Stimulated activated CD8-positive, alpha-beta memory T cell treated with anti-CD3 and anti-CD28 coated beads, Interleukin-7, amount 100 ng/mL, for 48 hours (primary cell): ENCODE results near the gene SLC18A2.

ENCODE experiments used
- DNase-seq, 2 donors: peaks; one replicate each; pipeline ENCODE4 v3.0.0-alpha.2; 2020; ENCODE audit warnings: low read depth in 1 of 2; ENCODE audit errors: extremely low read depth in 1 of 2

SLC18A2 gene

GRCh38 chr10:117237401-117237991 is 3.4 kb upstream of the SLC18A2 start:
- DNase-seq = no peak

DNA sequence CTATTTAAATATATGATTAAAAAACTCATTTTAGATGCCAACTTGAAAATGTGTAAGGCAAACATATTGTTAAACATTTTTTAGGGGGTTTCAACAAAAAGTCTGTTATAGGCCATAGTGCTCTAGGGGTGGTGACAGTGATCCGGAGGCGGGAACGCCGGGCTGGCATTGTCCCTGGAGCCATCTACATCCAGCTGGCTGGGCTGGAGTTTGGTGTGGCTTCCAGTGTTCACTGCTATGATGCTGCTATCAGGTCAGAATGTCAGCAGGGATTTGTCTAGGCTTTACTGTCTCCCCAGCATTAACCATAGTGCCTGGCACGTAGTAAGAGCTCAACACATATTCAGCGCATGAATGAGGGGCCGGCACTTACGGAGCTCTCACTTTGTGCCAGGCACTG is 1.9 kb upstream of the SLC18A2 start:
- DNase-seq = no peak

- DNase-seq = no peak
Measured at GRCh38 chr10:117239721-117240620, 943 bp upstream of the SLC18A2 start.

- no peak for DNase-seq
Measured at GRCh38 chr10:117241541-117242462, 888 bp downstream of the SLC18A2 start.

- no peak for DNase-seq
Measured at GRCh38 chr10:117242463-117242832, 1.5 kb downstream of the SLC18A2 start.

DNA sequence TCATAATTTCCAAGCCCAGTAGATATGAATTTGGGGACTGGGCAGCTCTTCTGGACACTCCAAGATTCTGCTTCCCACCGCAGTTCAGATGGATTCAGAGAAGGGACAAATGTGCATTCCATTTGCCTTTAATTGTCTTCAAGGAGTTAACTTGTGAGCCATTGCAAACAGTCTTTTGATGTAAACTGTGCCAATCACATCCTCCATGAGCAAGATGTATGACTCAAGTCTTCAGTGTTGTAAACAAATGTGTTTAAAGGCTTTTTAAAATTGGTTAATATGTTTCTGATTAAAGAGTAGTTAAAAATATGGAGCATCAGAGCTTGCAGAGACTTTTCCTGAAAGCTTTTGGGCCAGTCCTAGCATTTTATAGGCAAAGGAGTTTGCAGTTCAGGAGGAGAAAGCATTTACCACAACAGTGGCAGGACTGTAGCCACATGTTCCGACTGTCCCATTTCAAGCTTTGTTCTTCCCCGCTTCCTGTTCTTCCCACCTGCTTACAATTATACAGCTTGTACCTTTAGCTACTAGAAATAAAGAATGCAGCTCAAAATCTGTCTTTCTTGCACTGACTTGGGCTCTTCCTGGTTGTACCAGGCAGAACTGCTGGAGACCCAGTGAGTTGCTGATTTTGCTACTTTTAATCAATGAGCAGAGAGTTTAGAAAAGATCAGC is 6.2 kb downstream of the SLC18A2 start:
- DNase-seq = no peak

GRCh38 chr10:117248750-117249465 is 8.0 kb downstream of the SLC18A2 start:
- DNase-seq = no peak

GRCh38 chr10:117249493-117250093 is 8.7 kb downstream of the SLC18A2 start:
- no peak for DNase-seq

GRCh38 chr10:117250411-117250810 is 9.5 kb downstream of the SLC18A2 start:
- DNase-seq = no peak

DNA sequence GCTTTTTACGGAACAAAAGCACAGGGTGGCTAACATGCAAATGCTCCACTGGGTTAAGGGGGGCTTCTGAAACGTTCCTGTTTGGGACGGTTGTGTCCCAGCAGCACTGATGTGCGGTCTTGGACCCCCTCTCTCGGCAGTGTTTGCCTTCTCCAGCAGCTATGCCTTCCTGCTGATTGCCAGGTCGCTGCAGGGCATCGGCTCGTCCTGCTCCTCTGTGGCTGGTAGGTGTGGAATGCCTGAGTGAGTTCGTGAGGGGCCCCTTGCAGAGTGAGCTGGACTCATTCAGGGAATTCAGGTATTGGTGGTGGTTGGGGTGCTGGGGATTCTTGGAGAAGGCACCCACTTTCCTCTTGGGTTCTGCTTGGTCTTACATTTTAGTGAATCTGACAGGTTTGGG is 13.0 kb downstream of the SLC18A2 start:
- no peak for DNase-seq

DNA sequence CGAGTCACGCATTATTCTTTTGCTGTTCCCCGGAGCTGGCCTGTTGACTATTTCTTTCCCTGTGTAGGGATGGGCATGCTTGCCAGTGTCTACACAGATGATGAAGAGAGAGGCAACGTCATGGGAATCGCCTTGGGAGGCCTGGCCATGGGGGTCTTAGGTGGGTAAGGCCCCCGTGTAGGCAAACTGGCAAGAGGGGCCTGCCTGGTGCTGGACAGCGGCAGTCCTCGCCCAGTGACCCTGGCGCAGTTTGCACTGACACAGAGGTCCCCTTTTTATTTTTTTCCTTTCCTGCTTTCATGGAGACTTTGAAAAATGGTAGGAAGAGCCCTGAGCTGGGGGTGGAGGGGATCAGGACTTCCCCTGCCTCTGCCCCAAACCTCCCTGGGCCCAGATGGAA is 13.4 kb downstream of the SLC18A2 start:
- no peak for DNase-seq

DNA sequence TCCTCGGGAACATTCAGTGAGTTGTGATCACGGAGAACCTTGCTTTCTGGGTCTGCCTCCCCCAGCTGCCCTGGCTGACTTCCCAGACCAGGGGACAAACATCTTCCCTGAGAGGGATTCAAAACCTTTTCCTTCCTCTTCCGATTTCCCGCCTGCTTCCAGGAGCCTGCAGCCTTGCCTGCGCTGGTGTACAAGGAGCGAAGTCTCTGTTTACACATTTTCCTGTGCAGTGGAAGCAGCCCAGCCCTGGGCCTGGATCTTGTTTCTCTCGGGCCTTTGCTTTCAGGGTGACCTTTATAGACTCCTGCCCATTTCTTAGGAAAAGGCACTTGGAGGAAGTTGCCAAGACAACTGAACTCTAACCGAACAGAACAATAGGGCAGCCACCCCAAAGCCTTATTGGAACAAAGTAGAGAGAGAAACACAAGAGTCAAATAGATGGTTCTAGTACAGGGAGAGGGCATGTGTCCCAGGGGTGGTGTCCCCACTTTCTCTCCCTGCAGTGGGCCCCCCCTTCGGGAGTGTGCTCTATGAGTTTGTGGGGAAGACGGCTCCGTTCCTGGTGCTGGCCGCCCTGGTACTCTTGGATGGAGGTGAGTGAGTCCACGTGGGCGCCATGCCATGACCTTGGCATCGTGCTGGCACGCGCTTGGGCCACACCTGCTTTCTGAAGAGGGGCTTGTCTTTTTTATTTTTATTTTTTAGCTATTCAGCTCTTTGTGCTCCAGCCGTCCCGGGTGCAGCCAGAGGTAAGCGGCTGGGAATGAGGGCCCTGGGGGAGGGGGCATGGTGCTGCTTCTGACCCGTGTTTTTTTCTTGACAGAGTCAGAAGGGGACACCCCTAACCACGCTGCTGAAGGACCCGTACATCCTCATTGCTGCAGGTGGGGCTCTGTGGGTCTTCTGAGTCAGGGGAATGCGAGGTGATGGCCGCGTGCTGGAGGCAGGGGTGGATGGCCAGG is 14.1 kb downstream of the SLC18A2 start:
- no peak for DNase-seq

GRCh38 chr10:117255835-117256460 is 15.0 kb downstream of the SLC18A2 start:
- DNase-seq = no peak

- DNase-seq = no peak
Measured at GRCh38 chr10:117256910-117257309, 16.0 kb downstream of the SLC18A2 start.

GRCh38 chr10:117257721-117258120 is 16.8 kb downstream of the SLC18A2 start:
- no peak for DNase-seq

GRCh38 chr10:117259279-117259678 is 18.4 kb downstream of the SLC18A2 start:
- DNase-seq = no peak

GRCh38 chr10:117260084-117260483 is 19.2 kb downstream of the SLC18A2 start:
- DNase-seq = peak in 1 of 2 donors; percentile 2

DNA sequence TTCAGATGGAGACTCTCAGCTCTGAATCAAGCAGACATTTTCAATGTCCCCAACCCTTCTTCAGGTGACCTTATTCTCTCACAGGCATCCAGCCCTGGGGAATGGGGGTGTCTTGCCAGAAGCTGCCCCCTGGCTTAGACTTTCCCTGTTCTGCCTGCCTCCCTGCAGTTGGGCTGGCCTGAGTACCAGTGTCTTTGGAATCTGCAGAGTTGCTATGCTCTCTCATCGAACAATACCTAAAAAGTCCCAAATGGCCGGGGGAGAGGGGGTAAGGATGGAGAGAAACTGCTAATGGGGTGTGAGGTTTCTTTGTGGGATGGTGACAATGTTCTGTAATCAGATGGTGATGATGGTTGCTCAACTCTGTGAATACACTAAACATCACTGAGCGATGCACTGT is 20.6 kb downstream of the SLC18A2 start:
- DNase-seq = no peak
